Stimulated activated naive CD8-positive, alpha-beta T cell treated with anti-CD3 and anti-CD28 coated beads, Interleukin-15, Interleukin-2, amounts not matched to agents 100 ng/mL and 50 ng/mL, for 24 hours (primary cell): ENCODE data around the gene C20orf202.
A peak's percentile ranks its signal among the peaks of the same experiment; 100 is the strongest.
"Not testable (repeated sequence)": the region's sequence is repeated elsewhere in the genome, so short reads cannot be mapped to it uniquely, and the experiment has no call there.

Experiments
- H3K27ac Mint-ChIP-seq: one replicate; pipeline ENCODE4 v1.8.0; 2021; ENCODE audit warnings: mild to moderate bottlenecking, mixed read lengths
- H3K27me3 Mint-ChIP-seq: one replicate; pipeline ENCODE4 v1.8.0; 2021; ENCODE audit warnings: mixed read lengths
- H3K36me3 Mint-ChIP-seq: one replicate; pipeline ENCODE4 v1.8.0; 2021; ENCODE audit warnings: low read depth, mixed read lengths
- H3K4me1 Mint-ChIP-seq: one replicate; pipeline ENCODE4 v1.8.0; 2021; ENCODE audit warnings: low read depth, mixed read lengths
- H3K4me3 Mint-ChIP-seq: one replicate; pipeline ENCODE4 v1.8.0; 2021; ENCODE audit warnings: mild to moderate bottlenecking, mixed read lengths
- H3K9me3 Mint-ChIP-seq: one replicate; pipeline ENCODE4 v1.8.0; 2021; ENCODE audit warnings: mixed read lengths

The C20orf202 gene

DNA sequence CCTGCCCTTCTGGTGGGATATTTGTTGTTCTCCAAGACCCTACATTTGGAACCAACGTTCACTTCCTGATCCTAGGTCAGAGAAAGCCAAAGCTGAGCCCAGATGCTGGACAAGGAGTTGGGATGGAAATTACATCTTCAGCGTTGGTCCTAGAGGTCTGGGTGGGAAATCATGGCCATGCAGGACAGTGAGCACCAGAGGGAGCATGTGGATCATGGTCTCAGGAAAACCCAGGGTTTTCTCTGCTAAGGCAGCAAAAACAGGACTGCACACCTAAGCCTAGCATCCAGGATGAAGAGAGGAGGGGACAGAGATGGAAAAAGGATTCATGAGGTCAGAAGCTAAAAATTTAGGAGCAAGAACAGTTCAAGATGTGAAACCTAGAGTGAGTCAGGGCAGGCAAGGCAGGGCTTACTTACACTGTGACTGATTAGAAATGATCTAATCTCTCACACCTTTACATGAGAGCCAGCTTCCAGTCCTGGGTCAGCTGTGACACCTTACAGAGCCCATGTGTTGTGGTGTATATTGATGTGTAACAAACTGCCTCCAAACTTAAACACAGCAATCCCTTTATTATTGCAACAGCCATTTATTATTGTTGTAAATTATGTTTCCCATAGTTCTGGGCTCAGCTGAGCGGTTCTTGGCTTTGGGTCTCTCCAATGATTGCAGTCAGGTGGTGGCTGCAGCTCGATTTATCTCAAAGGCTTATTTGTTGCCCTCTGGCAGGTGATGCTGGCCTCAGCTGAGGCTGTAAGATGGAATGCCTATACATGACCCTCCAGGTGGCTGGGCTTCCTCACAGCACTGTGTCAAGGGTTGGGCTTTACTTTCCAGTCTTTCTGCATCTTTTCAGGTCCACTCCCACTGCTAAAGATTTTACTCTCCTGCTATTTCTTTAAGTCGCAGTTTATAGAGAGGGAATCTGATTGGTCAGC, 6.5 kb downstream of the C20orf202 start:
- H3K27me3 Mint-ChIP-seq, result peaks cover 10% of the 10 kb centered on the region
- no peak overlapping the region for H3K4me3 Mint-ChIP-seq
- no peaks in the 10 kb centered on the region for H3K36me3 Mint-ChIP-seq
- no peaks in the 10 kb centered on the region for H3K9me3 Mint-ChIP-seq
- no peak overlapping the region for H3K27ac Mint-ChIP-seq
- peaks cover 10% of the 10 kb centered on the region for H3K4me1 Mint-ChIP-seq

DNA sequence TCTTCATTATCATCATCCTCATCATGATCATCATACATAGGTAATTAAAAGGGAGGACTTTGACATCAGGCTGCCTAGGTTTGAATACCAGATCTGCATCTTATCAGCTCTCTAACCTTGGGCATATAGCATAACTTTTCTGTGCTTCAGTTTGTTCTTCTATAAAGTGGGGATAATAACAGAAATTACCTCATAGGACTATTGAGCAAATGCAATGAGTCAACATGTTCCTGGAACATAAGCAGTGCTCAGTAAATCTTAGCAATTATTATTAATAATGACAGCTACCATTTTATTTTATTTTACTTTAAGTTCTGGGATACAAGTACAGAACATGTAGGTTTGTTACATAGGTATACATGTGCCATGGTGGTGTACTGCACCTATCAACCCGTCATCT, 7.2 kb downstream of the C20orf202 start:
- no peak overlapping the region for H3K27ac Mint-ChIP-seq
- peaks cover 10% of the 10 kb centered on the region for H3K27me3 Mint-ChIP-seq
- peaks cover 18% of the 10 kb centered on the region for H3K4me1 Mint-ChIP-seq
- H3K36me3 Mint-ChIP-seq, result no peaks in the 10 kb centered on the region
- H3K9me3 Mint-ChIP-seq, result no peaks in the 10 kb centered on the region
- no peak overlapping the region for H3K4me3 Mint-ChIP-seq

DNA sequence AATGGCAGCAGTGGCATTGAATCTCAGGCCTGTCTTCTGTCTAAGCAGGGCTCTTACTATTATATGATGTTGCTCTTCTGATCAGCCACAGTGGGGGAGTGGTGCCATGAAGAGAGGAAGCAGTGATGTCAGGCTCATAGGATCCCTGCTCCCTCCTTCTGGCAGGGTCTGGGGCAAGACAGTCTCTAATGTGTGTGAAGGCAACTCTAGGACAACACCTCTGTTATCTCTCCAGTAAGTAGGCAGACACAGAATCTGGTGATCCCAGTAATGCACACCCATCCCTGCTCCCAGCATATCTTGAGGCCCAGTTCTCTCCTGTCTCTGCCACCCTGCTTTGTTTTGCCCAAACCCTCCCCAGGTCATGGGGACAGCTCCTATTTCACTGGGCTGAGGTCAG, 8.8 kb downstream of the C20orf202 start:
- Mint-ChIP-seq H3K4me3 (no peak overlapping the region), H3K27ac (no peak overlapping the region), H3K4me1 (peaks cover 33% of the 10 kb centered on the region), H3K9me3 (no peaks in the 10 kb centered on the region), H3K36me3 (no peaks in the 10 kb centered on the region), H3K27me3 (peaks cover 10% of the 10 kb centered on the region)

DNA sequence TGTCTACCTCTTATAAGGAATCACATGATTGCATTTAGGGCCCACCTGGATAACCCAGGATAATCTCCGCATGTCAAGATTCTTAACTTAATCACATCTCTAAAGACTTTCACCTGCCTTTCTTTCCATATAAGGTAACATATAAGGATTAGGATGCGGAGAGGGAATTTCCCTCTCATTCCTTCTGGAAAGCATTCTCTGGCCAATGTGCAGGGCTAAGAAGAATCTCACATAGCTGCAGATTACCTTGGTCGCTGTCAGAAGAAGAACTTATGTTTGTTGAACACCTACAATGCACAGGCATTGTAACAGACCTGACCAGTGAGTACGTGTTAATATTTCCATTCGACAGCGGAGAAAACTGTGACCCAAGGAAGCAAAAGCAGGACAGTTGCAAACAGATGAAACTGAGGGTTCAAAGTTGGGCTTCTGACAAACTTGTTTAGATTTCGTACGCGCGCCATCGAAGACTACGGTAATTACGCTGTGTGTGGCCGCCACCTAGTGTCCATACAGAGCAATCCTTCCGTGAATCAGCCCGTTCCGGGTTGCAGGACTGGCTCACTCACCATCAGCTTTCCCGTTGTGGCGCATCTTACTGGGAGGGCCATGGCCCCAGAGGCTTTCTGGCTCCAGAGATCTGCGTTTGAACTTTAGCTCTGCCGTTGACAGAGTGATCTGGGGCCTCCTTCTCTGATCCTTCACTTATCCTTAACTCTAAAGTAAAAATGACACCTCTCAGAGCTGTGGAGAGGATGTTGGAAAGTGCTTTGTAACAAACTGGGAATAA, 9.5 kb downstream of the C20orf202 start:
- Mint-ChIP-seq H3K4me1 (peaks cover 37% of the 10 kb centered on the region), H3K27ac (no peak overlapping the region), H3K4me3 (no peak overlapping the region), H3K27me3 (peaks cover 10% of the 10 kb centered on the region), H3K9me3 (no peaks in the 10 kb centered on the region), H3K36me3 (no peaks in the 10 kb centered on the region)

DNA sequence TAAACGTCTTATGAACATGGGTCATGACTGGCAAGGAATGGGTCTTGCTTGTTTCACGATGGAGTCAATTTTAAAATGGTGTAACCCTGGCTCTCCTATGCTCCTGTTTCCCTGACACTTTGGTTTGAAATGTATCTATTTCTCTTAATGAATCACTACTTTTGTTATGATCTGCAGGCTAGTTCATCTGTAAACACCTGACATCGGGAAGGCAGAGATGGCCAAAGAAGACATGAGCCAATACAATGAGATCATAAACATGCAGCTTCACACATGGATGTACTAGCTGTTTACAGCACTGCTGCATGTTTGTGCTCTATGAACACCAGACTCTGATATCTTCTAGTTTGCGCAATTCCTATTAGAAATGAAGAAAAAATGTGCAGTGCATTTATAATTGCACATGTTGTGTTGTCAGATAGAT, 11.6 kb downstream of the C20orf202 start:
- H3K4me1 Mint-ChIP-seq, result peaks cover 37% of the 10 kb centered on the region
- no peak overlapping the region for H3K4me3 Mint-ChIP-seq
- no peak overlapping the region for H3K27ac Mint-ChIP-seq
- H3K36me3 Mint-ChIP-seq, result no peaks in the 10 kb centered on the region
- no peaks in the 10 kb centered on the region for H3K9me3 Mint-ChIP-seq
- peaks cover 10% of the 10 kb centered on the region for H3K27me3 Mint-ChIP-seq

- Mint-ChIP-seq H3K27ac (peak overlapping the region; percentile 76), H3K4me3 (peak overlapping the region; percentile 47), H3K27me3 (peaks cover 10% of the 10 kb centered on the region), H3K9me3 (no peaks in the 10 kb centered on the region), H3K36me3 (no peaks in the 10 kb centered on the region), H3K4me1 (peaks cover 37% of the 10 kb centered on the region)
These were observed 12.3 kb downstream of the C20orf202 start for GRCh38 chr20:1215386-1216170.

- H3K27me3 Mint-ChIP-seq, H3K4me3 Mint-ChIP-seq, H3K27ac Mint-ChIP-seq, H3K9me3 Mint-ChIP-seq, H3K36me3 Mint-ChIP-seq: not testable (repeated sequence)
- peaks cover 37% of the 10 kb centered on the region for H3K4me1 Mint-ChIP-seq
These were observed 13.5 kb downstream of the C20orf202 start for GRCh38 chr20:1216527-1217427.

DNA sequence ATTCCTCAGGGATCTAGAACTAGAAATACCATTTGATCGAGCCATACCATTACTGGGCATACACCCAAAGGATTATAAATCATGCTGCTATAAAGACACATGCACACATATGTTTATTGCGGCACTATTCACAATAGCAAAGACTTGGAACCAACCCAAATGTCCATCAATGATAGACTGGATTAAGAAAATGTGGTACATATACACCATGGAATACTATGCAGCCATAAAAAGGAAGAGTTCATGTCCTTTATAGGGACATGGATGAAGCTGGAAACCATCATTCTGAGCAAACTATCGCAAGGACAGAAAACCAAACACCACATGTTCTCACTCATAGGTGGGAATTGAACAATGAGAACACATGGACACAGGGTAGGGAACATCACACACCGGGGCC, 19.5 kb downstream of the C20orf202 start:
- not testable (repeated sequence) for H3K36me3 Mint-ChIP-seq, H3K9me3 Mint-ChIP-seq, H3K4me1 Mint-ChIP-seq, H3K4me3 Mint-ChIP-seq, H3K27ac Mint-ChIP-seq
- H3K27me3 Mint-ChIP-seq, result peaks cover 13% of the 10 kb centered on the region

- H3K4me3 Mint-ChIP-seq, result no peak overlapping the region
- peaks cover 8% of the 10 kb centered on the region for H3K4me1 Mint-ChIP-seq
- H3K27me3 Mint-ChIP-seq, result peaks cover 20% of the 10 kb centered on the region
- peaks cover 4% of the 10 kb centered on the region for H3K9me3 Mint-ChIP-seq
- H3K27ac Mint-ChIP-seq, result no peak overlapping the region
- H3K36me3 Mint-ChIP-seq, result no peaks in the 10 kb centered on the region
These were observed 21.1 kb downstream of the C20orf202 start for GRCh38 chr20:1224205-1224890.

DNA sequence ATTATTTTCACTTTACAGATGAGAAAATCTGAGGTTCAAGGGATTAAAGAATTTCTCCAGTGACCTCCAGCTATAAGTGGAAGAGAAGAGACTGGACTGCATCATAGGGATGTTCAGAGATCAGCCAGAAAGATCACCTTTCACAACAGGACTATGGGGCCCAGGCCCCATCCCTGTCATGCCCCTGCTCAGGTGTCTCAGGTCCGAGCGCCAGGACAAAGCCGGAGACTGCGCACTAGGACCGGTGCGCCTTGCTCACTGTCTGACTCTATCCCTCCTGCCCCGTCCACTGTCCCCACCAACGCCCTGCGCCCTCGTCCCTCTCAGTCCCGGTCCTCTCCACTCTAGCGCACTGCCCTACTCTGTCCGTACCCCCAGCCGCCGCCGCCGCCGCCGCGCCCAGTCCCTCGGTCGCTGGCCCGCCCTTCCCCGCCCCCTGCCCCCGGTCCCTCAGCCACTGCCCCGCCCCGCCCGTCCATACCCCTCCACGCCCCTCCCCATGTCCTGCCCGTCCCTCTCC, 22.1 kb downstream of the C20orf202 start:
- Mint-ChIP-seq H3K4me1 (peaks cover 8% of the 10 kb centered on the region), H3K4me3 (peak overlapping the region; percentile 65), H3K9me3 (peaks cover 4% of the 10 kb centered on the region), H3K27me3 (peaks cover 26% of the 10 kb centered on the region), H3K27ac (no peak overlapping the region), H3K36me3 (no peaks in the 10 kb centered on the region)

DNA sequence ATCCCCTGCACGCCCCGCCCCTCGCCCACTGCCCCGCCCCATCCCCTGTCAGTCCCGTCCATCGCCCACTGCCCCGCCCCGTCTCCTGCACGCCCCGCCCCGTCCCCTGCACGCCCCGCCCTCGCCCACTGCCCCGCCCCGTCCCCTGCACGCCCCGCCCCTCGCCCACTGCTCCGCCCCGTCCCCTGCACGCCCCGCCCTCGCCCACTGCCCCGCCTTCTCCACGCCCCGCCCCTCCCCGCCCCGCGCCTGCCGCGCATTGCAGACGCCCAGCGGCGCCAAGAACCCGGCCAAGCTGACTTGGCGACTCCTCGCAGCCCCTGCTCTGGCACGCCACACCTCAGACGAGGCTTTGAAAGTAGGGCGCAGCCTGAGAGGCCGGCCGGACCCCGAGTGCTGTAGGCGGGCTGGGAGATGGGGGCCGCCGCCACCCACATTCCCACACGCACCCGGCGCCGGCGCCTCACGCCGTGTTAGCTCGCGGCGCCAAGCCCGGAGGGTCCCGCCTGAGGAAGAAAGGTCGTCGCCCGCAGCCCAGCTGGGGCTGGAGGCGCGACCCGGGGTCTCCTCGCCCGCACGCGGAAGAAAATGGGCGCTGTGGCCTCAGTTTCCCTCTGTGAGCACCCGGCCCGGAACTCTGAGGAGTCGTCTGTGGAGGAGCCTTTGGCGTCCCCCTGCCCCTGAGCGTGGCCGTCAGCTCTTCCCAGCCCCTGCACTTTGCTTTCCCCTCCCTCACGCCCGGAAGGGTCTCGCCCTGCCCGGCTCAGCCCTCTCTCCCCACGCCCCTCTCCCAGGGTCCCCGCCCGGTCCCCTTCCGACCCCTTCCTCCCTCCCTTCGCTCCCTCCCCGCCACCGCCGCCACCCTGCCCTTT, 22.8 kb downstream of the C20orf202 start, which contains the start of gene RAD21L1:
TSS of gene RAD21L1 (plus strand) at position 262 of the 872 bp plus-strand sequence. CDS start 2,410 bp downstream, outside the sequence.
- Mint-ChIP-seq H3K36me3 (no peaks in the 10 kb centered on the region), H3K9me3 (peaks cover 4% of the 10 kb centered on the region), H3K27ac (no peak within 1 kb of the TSS), H3K27me3 (peaks cover 32% of the 10 kb centered on the region), H3K4me3 (peak within 1 kb of the TSS; percentile 83), H3K4me1 (peaks cover 8% of the 10 kb centered on the region)

- H3K9me3 Mint-ChIP-seq, result peaks cover under 1% of the 10 kb centered on the region
- H3K27ac Mint-ChIP-seq, result no peak overlapping the region
- H3K4me1 Mint-ChIP-seq, result peaks cover 4% of the 10 kb centered on the region
- no peak overlapping the region for H3K4me3 Mint-ChIP-seq
- peaks cover 33% of the 10 kb centered on the region for H3K27me3 Mint-ChIP-seq
- H3K36me3 Mint-ChIP-seq, result no peaks in the 10 kb centered on the region
These were observed 26.3 kb downstream of the C20orf202 start for GRCh38 chr20:1229541-1229940.
